Middle frontal gyrus (tissue), 1 donor: ENCODE data around the gene MPI.

ENCODE experiments used
- DNase-seq: peaks from one replicate; pipeline ENCODE4 v3.0.0-alpha.2; 2015; ENCODE audit warnings: low spot score; ENCODE audit errors: extremely low spot score

Gene MPI

GRCh38 chr15:74889883-74890664 lies at the start of gene MPI:
TSS of gene MPI (plus strand) at chr15:74890042. CDS start at chr15:74890074, 32 bp downstream.
- peak; percentile 83 for DNase-seq

- no peak for DNase-seq
Observed at GRCh38 chr15:74840851-74841775, 48.7 kb upstream of the MPI start.

- no peak for DNase-seq
Observed at GRCh38 chr15:74841891-74842373, 47.9 kb upstream of the MPI start.

GRCh38 chr15:74842581-74843444 lies 47.0 kb upstream of the MPI start, which contains the start of gene ULK3:
TSS of gene ULK3 (minus strand) at chr15:74843156. CDS start at chr15:74843105, 51 bp downstream.
- peak; percentile 89 for DNase-seq

- no peak for DNase-seq
Observed at GRCh38 chr15:74843445-74843828, 46.4 kb upstream of the MPI start.

GRCh38 chr15:74843891-74844299 lies 45.9 kb upstream of the MPI start:
- DNase-seq = no peak

- DNase-seq = no peak
Observed at GRCh38 chr15:74844319-74845207, 45.3 kb upstream of the MPI start.

GRCh38 chr15:74845208-74845568 lies 44.7 kb upstream of the MPI start:
- no peak for DNase-seq

- DNase-seq = no peak
Observed at GRCh38 chr15:74845581-74845980, 44.3 kb upstream of the MPI start.

- no peak for DNase-seq
Observed at GRCh38 chr15:74847432-74847831, 42.4 kb upstream of the MPI start.

- DNase-seq = no peak
Observed at GRCh38 chr15:74850393-74850792, 39.4 kb upstream of the MPI start.

- DNase-seq = no peak
Observed at GRCh38 chr15:74851960-74852359, 37.9 kb upstream of the MPI start.

GRCh38 chr15:74854453-74855022 lies 35.3 kb upstream of the MPI start:
- DNase-seq = no peak

- no peak for DNase-seq
Observed at GRCh38 chr15:74855857-74856256, 34.0 kb upstream of the MPI start.

GRCh38 chr15:74856537-74856936 lies 33.3 kb upstream of the MPI start:
- DNase-seq = no peak

GRCh38 chr15:74857082-74857655 lies 32.7 kb upstream of the MPI start:
- no peak for DNase-seq

GRCh38 chr15:74857671-74858368 lies 32.0 kb upstream of the MPI start:
- no peak for DNase-seq

- no peak for DNase-seq
Observed at GRCh38 chr15:74858369-74858740, 31.5 kb upstream of the MPI start.
